OCI-M2 (cell line): Measurements from ENCODE around the gene SHANK1.
A peak's percentile ranks its signal among the peaks of the same experiment; 100 is the strongest.
"Not testable (repeated sequence)": the region's sequence is repeated elsewhere in the genome, so short reads cannot be mapped to it uniquely, and the experiment has no call there.

Source experiments
- DNase-seq: peaks from one replicate; lab custom pipeline; 2025; ENCODE audit not compliant: unreplicated experiment; lab: John Stamatoyannopoulos, UW

Gene SHANK1

GRCh38 chr19:50640368-50640767 lies 79.2 kb downstream of the SHANK1 start:
- DNase-seq = no peak

GRCh38 chr19:50639121-50640112 lies 80.2 kb downstream of the SHANK1 start, which contains the start of gene SYT3:
Gene SYT3 (minus strand): TSS chr19:50639881. CDS start chr19:50637411, 2,470 bp downstream.
- DNase-seq = peak; percentile 80

- DNase-seq = no peak
Measured at GRCh38 chr19:50638600-50638999, 81.0 kb downstream of the SHANK1 start.

DNA sequence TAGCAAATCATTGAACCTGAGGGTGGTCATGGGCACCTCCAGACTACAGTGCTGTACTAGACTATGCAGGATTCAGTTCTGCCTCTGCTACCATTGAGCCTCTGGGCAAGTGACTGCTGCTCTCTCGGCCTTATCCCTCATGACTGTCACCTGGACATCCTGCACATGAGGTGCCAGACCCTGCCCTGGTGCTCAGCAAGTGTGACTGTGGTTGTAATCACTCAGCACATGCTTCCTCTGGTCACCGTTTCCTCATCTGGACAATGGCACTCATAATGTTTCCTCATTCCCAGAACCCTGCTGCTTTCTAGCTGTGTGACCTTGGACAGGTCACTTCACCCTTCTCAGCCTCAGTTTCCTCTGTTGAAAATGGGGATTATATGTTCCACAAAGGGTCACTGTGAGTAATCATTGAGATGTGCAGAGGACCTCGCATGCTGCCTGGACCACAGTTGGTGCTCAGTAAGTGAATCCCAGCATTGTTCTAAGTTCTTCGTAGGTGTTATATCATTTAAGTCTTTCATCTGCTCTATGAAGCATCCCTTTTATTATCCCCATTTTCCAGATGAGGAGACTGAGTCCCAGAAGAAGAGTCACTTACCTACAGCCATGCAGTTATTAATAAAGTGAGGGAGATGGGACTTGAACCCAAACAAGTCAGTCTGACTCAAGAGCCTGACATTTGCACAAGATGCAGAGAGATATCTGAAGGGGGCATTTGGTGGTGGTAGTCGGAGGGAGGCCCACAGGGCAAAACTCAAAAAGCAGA lies 83.1 kb downstream of the SHANK1 start:
- no peak for DNase-seq

DNA sequence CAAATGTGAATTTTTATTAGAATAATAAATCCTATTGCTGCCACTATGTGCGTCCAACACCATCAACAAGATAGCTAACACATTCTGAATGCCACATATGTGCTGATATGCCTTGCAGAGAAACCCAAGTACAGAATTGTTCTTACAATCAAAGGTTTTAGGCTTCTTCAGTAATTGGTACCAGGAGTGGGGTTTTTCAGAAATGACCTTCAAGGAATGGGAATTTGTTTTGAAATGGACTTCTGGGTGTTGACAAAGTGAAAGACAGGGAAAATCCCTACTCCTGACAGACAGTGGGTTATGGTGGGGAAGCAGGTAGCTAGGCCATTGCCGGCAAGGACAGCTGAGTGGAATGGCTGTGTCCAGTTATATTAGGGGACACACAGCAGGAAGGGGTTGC lies 85.6 kb downstream of the SHANK1 start:
- DNase-seq = no peak

GRCh38 chr19:50633359-50633758 lies 86.2 kb downstream of the SHANK1 start:
- DNase-seq = no peak

GRCh38 chr19:50632151-50632835 lies 87.3 kb downstream of the SHANK1 start:
- no peak for DNase-seq

DNA sequence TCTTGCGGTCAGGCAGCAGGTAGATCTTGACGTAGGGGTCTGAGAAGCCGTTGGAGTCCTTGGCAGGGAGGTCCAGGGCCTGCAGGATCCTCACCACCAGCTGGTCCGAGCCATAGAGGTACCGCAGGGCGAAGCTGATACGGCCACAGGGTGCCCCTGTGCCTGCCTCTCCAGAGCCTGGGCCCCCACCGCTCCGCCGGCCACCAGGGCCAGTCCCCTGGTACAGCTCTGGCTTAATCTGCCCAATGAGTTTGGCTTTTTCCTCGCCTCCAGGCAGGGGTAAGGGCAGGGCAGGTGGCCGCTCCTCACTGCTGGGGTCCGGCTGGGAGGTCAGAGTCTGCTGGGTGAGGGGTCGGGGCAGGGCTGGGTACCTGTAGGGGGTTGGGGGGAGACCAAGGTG lies 89.8 kb downstream of the SHANK1 start:
- DNase-seq = no peak

DNA sequence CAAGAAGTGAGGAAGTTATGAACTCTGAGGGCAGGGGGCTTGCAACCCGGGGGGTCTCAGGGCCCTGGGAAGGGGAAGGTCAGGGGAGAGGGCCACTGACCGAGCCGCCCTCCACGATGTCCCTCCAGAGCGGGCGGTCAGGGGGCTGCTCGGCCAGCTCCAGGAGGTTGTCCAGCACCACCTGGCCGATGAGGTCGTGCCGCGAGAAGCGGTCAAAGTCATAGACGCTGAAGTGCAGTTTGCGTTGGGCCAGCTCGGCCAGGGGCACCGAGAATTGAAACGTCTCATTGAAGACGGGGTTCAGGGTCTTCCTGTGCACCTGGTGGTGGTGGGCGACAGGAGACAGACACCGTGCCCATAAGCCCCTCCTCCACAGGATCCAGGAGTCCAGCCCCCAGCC lies 90.4 kb downstream of the SHANK1 start:
- DNase-seq = no peak

GRCh38 chr19:50628551-50628950 lies 91.1 kb downstream of the SHANK1 start:
- no peak for DNase-seq

- DNase-seq = no peak
Measured at GRCh38 chr19:50628146-50628545, 91.5 kb downstream of the SHANK1 start.

DNA sequence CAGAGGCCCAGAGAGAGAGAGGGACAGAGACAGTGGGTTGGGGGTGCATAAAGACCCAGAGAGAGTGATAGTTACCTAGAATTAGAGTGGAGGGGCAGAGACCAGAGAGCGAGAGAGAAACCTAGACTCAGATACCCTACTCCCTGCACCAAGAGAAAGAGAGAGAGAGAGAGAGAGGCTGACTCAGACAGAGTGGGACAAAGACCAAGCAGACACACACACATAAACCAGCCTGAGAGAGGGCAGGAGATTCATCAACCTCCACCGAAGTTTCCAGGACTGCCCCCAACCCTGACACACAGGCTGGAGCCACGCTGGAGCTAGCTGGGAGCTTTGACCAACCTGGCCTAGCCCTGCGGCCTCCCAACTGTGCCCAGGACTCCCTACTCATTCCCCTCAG lies 92.8 kb downstream of the SHANK1 start:
- no peak for DNase-seq

GRCh38 chr19:50626011-50626410 lies 93.6 kb downstream of the SHANK1 start:
- DNase-seq = no peak

DNA sequence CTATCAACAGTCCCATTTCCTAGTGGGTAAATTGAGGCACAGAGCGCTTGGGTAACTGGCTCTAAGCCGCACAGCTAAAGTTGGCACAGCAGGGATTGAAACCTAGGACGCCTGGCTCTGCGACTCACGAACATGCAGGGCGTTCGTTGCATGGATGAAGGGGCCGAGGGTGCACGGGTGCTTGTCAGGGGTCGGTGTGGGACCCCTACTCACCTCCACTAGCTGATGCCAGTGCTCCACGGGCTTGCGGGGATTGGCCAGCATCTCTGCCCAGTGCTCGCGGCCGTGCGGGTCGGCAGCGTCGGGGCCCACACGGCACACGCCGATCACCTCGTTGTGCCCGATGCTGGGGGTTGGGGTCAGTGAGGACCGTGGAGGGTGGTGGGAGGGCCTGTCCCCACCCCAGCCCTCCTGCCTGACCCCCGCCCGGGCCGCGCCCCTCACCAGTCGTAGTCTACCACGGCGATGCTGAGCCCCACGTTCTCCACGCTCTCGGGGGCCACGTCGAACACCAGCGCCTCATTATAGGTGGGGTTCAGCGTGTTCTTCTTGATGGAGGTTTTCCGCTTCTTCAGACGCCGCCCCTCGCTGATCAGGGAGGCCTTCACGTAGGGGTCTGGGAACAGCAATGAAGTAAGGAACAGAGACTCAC lies 94.5 kb downstream of the SHANK1 start:
- DNase-seq = no peak

DNA sequence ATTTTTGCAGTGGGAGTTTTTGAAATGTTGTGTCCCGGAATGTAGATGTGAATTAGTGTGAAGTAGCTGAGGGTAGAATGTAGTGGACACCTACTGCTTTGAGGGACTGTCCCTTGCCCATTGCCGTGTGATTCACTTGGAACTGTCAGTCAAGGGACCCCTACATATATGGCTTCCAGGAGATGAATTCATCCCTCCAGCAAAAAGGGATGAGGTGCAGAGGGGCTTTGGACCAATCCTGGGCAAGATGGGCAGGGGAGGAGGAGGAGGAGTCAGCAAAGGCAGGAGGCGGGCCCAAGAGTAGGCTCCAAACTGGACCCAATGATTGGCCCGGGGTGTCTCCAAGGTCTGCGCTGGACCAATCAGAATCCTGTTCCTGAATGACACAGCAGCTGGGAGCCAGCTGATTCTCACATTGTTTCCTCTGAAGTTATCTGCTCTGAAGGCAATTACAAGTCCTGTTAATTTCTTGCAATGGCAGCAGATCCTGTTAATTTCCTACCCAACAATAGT lies 99.2 kb downstream of the SHANK1 start:
- not testable (repeated sequence) for DNase-seq

DNA sequence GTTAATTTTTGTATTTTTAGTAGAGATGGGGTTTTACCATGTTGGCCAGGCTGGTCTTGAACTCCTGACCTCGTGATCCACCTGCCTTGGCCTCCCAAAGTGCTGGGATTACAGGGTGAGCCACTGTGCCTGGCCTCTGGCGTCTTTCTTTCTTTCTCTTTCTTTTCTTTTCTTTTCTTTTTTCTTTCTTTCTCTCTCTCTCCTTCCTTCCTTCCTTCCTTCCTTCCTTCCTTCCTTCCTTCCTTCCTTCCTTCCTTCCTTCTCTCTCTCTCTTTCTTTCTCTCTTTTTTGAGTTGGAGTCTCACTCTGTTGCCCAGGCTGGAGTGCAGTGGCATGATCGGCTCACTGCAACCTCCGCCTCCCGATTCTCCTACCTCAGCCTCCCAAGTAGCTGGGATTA lies 100.4 kb downstream of the SHANK1 start:
- not testable (repeated sequence) for DNase-seq

GRCh38 chr19:50618379-50618778 lies 101.2 kb downstream of the SHANK1 start:
- DNase-seq = not testable (repeated sequence)

GRCh38 chr19:50612504-50613404 lies 106.8 kb downstream of the SHANK1 start:
- DNase-seq = not testable (repeated sequence)
